ENCODE results near the gene OSBPL2. TPM values are rescaled to one million over a fixed set of nuclear protein-coding genes. Genes with fewer than 3 reads are reported as not detected.

OSBPL2 gene
- total RNA-seq, 1 experiment from 2014 or later = 49.5 TPM

- ATAC-seq (no peak), DNase-seq (ENCODE audit: low spot score) (no peak)
- H3K4me3 Mint-ChIP-seq = no peak overlapping the region
- POLR2A ChIA-PET = no interaction called here
- no peaks in the 10 kb centered on the region for H3K4me1 Mint-ChIP-seq
- 0 out of 2 replicates have a peak, but pooled peaks cover 4% of the 10 kb centered on the region for H3K9me3 Mint-ChIP-seq
- CTCF ChIA-PET = interaction anchor here (0.6 kb wide), 1 partner anchor 97 kb away, joined by 6 read pairs; the partner anchor contains the start of gene RBBP8NL
- TF ChIP-seq HMGA2 (CRISPR knock-in tag; IDR thresholded peaks at IDR 0.05) (no peak), NFYB (CRISPR knock-in tag; conservative IDR thresholded peaks at IDR 0.05; ENCODE audit: low read depth) (no peak), FOXP1 (CRISPR knock-in tag; IDR thresholded peaks at IDR 0.05; ENCODE audit: borderline replicate concordance) (peak; percentile 45; the same call in 1 of the 2 replicates), TP53 (CRISPR knock-in tag; IDR thresholded peaks at IDR 0.05) (no peak)
- H3K36me3 Mint-ChIP-seq = peaks cover 34% of the 10 kb centered on the region
- H3K27me3 Mint-ChIP-seq (ENCODE audit: low read depth) = no peaks in the 10 kb centered on the region
- H3K27ac Mint-ChIP-seq = no peak overlapping the region
These were observed 92.4 kb downstream of the OSBPL2 start for GRCh38 chr20:62330576-62331317.

DNA sequence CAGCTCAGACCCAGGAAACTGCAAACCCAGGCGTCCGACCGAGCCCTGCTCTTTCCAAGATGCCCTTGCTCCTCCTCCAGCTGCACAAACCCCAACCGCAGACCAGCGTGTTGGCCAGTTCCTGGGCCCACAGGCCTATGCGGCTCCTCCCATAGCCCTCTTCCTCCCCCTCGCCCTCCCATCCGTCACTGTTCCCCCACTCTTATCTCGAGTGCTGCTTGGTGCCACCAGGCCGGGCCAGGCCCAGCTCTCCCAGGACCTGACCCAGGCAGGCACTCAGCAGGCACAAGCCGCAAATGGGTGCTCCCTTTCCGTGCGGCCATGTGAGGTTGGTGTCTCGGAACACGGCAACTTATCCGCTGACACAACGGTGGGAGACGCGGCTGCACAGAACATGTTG, 93.0 kb downstream of the OSBPL2 start:
- H3K27me3 Mint-ChIP-seq (ENCODE audit: low read depth) = no peaks in the 10 kb centered on the region
- H3K4me1 Mint-ChIP-seq = no peaks in the 10 kb centered on the region
- CTCF ChIA-PET = no interaction called here
- POLR2A ChIA-PET = no interaction called here
- H3K36me3 Mint-ChIP-seq = peaks cover 28% of the 10 kb centered on the region
- H3K4me3 Mint-ChIP-seq = no peak overlapping the region
- no peaks in the 10 kb centered on the region for H3K9me3 Mint-ChIP-seq
- ATAC-seq = no peak
- no peak overlapping the region for H3K27ac Mint-ChIP-seq
- no peak for TF ChIP-seq MXD4 (CRISPR knock-in tag; IDR thresholded peaks at IDR 0.05; ENCODE audit: borderline replicate concordance)
- no peak for TF ChIP-seq ELF4 (CRISPR knock-in tag; IDR thresholded peaks at IDR 0.05; ENCODE audit: low read depth)
- TF ChIP-seq ZNF121 (CRISPR knock-in tag; IDR thresholded peaks at IDR 0.05) = no peak
- DNase-seq (ENCODE audit: low spot score) = no peak

GRCh38 chr20:62332421-62332820, 94.1 kb downstream of the OSBPL2 start:
- ATAC-seq (no peak), DNase-seq (ENCODE audit: low spot score) (no peak)
- Mint-ChIP-seq H3K4me3 (no peak overlapping the region), H3K4me1 (no peaks in the 10 kb centered on the region), H3K9me3 (no peaks in the 10 kb centered on the region), H3K27me3 (ENCODE audit: low read depth) (no peaks in the 10 kb centered on the region), H3K27ac (no peak overlapping the region), H3K36me3 (peaks cover 29% of the 10 kb centered on the region)
- CTCF ChIA-PET = no interaction called here
- POLR2A ChIA-PET = interaction anchor here (0.5 to 0.7 kb wide), 2 partner anchors 60 to 71 kb away, joined by 3 to 4 read pairs; no protein-coding TSS in a partner anchor
- TF ChIP-seq, protein P1, sequence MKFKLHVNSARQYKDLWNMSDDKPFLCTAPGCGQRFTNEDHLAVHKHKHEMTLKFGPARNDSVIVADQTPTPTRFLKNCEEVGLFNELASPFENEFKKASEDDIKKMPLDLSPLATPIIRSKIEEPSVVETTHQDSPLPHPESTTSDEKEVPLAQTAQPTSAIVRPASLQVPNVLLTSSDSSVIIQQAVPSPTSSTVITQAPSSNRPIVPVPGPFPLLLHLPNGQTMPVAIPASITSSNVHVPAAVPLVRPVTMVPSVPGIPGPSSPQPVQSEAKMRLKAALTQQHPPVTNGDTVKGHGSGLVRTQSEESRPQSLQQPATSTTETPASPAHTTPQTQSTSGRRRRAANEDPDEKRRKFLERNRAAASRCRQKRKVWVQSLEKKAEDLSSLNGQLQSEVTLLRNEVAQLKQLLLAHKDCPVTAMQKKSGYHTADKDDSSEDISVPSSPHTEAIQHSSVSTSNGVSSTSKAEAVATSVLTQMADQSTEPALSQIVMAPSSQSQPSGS (CRISPR knock-in tag; IDR thresholded peaks at IDR 0.05; ENCODE audit: borderline replicate concordance, low read depth) = no peak
- TF ChIP-seq ZNF671 (CRISPR knock-in tag; IDR thresholded peaks at IDR 0.05) (no peak), ZNF423 (CRISPR knock-in tag; IDR thresholded peaks at IDR 0.05) (no peak), NR2C2 (CRISPR knock-in tag; IDR thresholded peaks at IDR 0.05) (no peak), TEAD1 (CRISPR knock-in tag; IDR thresholded peaks at IDR 0.05) (no peak), ZNF532 (CRISPR knock-in tag; IDR thresholded peaks at IDR 0.05; ENCODE audit: borderline replicate concordance) (no peak), NR3C1 (CRISPR knock-in tag; conservative IDR thresholded peaks at IDR 0.05; ENCODE audit: low read depth) (no peak), FOXP1 (CRISPR knock-in tag; IDR thresholded peaks at IDR 0.05; ENCODE audit: borderline replicate concordance) (no peak), ZNF396 (CRISPR knock-in tag; IDR thresholded peaks at IDR 0.05; ENCODE audit: borderline replicate concordance) (no peak), NFYB (CRISPR knock-in tag; conservative IDR thresholded peaks at IDR 0.05; ENCODE audit: low read depth) (no peak), ETV6 (CRISPR knock-in tag; IDR thresholded peaks at IDR 0.05) (no peak), PRRX2 (CRISPR knock-in tag; IDR thresholded peaks at IDR 0.05) (no peak), ARID4B (CRISPR knock-in tag; IDR thresholded peaks at IDR 0.05; ENCODE audit: borderline replicate concordance) (no peak)
- TF ChIP-seq, protein P2, sequence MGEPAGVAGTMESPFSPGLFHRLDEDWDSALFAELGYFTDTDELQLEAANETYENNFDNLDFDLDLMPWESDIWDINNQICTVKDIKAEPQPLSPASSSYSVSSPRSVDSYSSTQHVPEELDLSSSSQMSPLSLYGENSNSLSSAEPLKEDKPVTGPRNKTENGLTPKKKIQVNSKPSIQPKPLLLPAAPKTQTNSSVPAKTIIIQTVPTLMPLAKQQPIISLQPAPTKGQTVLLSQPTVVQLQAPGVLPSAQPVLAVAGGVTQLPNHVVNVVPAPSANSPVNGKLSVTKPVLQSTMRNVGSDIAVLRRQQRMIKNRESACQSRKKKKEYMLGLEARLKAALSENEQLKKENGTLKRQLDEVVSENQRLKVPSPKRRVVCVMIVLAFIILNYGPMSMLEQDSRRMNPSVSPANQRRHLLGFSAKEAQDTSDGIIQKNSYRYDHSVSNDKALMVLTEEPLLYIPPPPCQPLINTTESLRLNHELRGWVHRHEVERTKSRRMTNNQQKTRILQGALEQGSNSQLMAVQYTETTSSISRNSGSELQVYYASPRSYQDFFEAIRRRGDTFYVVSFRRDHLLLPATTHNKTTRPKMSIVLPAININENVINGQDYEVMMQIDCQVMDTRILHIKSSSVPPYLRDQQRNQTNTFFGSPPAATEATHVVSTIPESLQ (CRISPR knock-in tag; IDR thresholded peaks at IDR 0.05) = no peak

All from WTC11 (cell line).